K562 (cell line): ENCODE measurements around the gene YIF1A. TPM values are rescaled to one million over a fixed set of nuclear protein-coding genes. Genes with fewer than 3 reads are reported as not detected.

Experiments used
- ATAC-seq: fragments of 200-7000 bp; cut with Tn5 transposase; 3 replicates; pipeline ENCODE4 v1.9.1; 2020; ENCODE audit warnings: moderate library complexity
- BruUV-seq: library from RNA; stranded (reverse); fragments of 400-500 nt; replicated peaks from 2 replicates; lab custom pipeline; 2021; lab: Mats Ljungman, UMichigan
- CTCF ChIA-PET: fragments of 300-600 bp; formaldehyde crosslinking; extraction: SDS; loops from one replicate; lab custom pipeline; 2021; ENCODE audit warnings: low intra/inter-chr PET ratio; lab: Yijun Ruan, JAX
- POLR2A ChIA-PET: fragments of 300-600, 350-650 bp; sonication (Branson Sonifier 250); formaldehyde crosslinking; extraction: SDS; loops from one replicate; lab custom pipeline; 2021; ENCODE audit warnings: antibody characterized with exemption, inconsistent platforms; lab: Yijun Ruan, JAX
- DNase-seq, 4 experiments: peaks; one replicate each; pipeline versions ENCODE4 v3.0.0 to v3.0.0-alpha.2; 2011 to 2018; ENCODE audit warnings: low spot score in 3 of 4, mixed read lengths in 3 of 4; ENCODE audit errors: extremely low read depth in 1 of 4
- FAIRE-seq: peaks from 2 replicates; lab custom pipeline; 2011; peaks lifted over from hg19 to GRCh38; lab: Jason Lieb, UNC
- H2AFZ ChIP-seq: 2 replicates; pipeline ENCODE4 v1.6.0; 2011; ENCODE audit warnings: low read depth, low read length, control low read depth, inconsistent platforms
- H3K27ac ChIP-seq: fragments of 200-600 bp; 3 replicates; pipeline ENCODE4 v1.8.0; 2011; ENCODE audit warnings: low read depth, mild to moderate bottlenecking, control low read depth, inconsistent platforms, low read length, moderate library complexity, mixed read lengths; ENCODE audit errors: extremely low read depth
- H3K27me3 ChIP-seq, 2 experiments: fragments of 300-600 bp in 1 of 2; 2 replicates in 1 of 2; 3 replicates in 1 of 2; pipeline versions ENCODE4 v1.6.0 to v1.8.0; 2011; ENCODE audit warnings: inconsistent platforms in 2 of 2, low read length in 2 of 2, mild to moderate bottlenecking in 1 of 2, mixed read lengths in 1 of 2, moderate library complexity in 1 of 2; ENCODE audit not compliant: control insufficient read depth in 2 of 2, insufficient read depth in 2 of 2
- H3K36me3 ChIP-seq: fragments of 300-600 bp; 3 replicates; pipeline ENCODE4 v1.8.0; 2011; ENCODE audit warnings: mild to moderate bottlenecking, low read length, inconsistent platforms; ENCODE audit not compliant: control insufficient read depth, insufficient read depth
- H3K4me1 ChIP-seq, 2 experiments: fragments of 200-600 bp in 1 of 2; replicated peaks in 1 of 2; 2 replicates in 1 of 2; 3 replicates in 1 of 2; pipeline versions ENCODE4 v1.5.1 to v1.8.0; 2011; ENCODE audit warnings: inconsistent platforms in 2 of 2, low read length in 2 of 2, mild to moderate bottlenecking in 1 of 2, mixed read lengths in 1 of 2, moderate library complexity in 1 of 2; ENCODE audit not compliant: control insufficient read depth in 2 of 2, insufficient read depth in 2 of 2
- H3K4me2 ChIP-seq: 2 replicates; pipeline ENCODE4 v1.6.1; 2011; ENCODE audit warnings: low read length, control low read depth, inconsistent platforms, mixed read lengths; ENCODE audit not compliant: insufficient read depth
- H3K4me3 ChIP-seq: fragments of 200-600 bp; sonication (generic), shearing (Covaris generic); 2 replicates; pipeline ENCODE4 v1.5.1; 2016; ENCODE audit warnings: control low read depth, inconsistent platforms
- H3K79me2 ChIP-seq: fragments of 200-600 bp; 3 replicates; pipeline ENCODE4 v1.8.0; 2011; ENCODE audit warnings: low read length, inconsistent platforms; ENCODE audit not compliant: control insufficient read depth, insufficient read depth
- H3K9ac ChIP-seq, 2 experiments: 2 replicates each; pipeline versions ENCODE4 v1.6.0 to v1.6.1; 2011; ENCODE audit warnings: low read depth in 2 of 2, low read length in 2 of 2, control low read depth in 1 of 2, inconsistent platforms in 1 of 2, mild to moderate bottlenecking in 1 of 2, mixed read lengths in 1 of 2; ENCODE audit not compliant: insufficient read depth in 1 of 2
- H3K9me1 ChIP-seq: one replicate; pipeline ENCODE4 v1.6.0; 2011; ENCODE audit warnings: inconsistent platforms, mild to moderate bottlenecking, low read length, moderate library complexity; ENCODE audit not compliant: control insufficient read depth, insufficient read depth
- H3K9me3 ChIP-seq: replicated peaks from 2 replicates; pipeline ENCODE4 v1.5.1; 2011; ENCODE audit warnings: low read depth, low read length, inconsistent platforms; ENCODE audit not compliant: control insufficient read depth, insufficient read depth
- H4K20me1 ChIP-seq: replicated peaks from 2 replicates; pipeline ENCODE4 v1.6.1; 2011; ENCODE audit warnings: low read length, inconsistent platforms, mixed read lengths; ENCODE audit not compliant: control insufficient read depth, insufficient read depth
- ADNP ChIP-seq: fragments of 200-800 bp; sonication (Bioruptor generic); IDR thresholded peaks from 2 replicates; pipeline ENCODE4 v1.6.1; 2016; ENCODE audit warnings: missing genetic modification characterization, missing compliant biosample characterization
- CCNT2 ChIP-seq: IDR thresholded peaks from 2 replicates; pipeline ENCODE4 v1.6.1; 2011; ENCODE audit warnings: borderline replicate concordance, low read depth, mild to moderate bottlenecking, moderate library complexity, mixed read lengths, low read length; ENCODE audit not compliant: insufficient read length; ENCODE audit errors: extremely low read depth
- FOXA1 ChIP-seq: fragments of 450-650 bp; IDR thresholded peaks from 2 replicates; pipeline ENCODE4 v1.6.1; 2016; ENCODE audit warnings: mild to moderate bottlenecking, borderline replicate concordance
- KDM2B ChIP-seq: fragments of 250-450 bp; sonication (Bioruptor Pico); IDR thresholded peaks from 2 replicates; pipeline ENCODE4 v1.8.0; 2021; ENCODE audit warnings: mild to moderate bottlenecking, moderate library complexity
- MGA ChIP-seq: fragments of 450-650 bp; IDR thresholded peaks from 2 replicates; pipeline ENCODE4 v1.6.1; 2016; ENCODE audit warnings: mild to moderate bottlenecking, moderate library complexity
- ZFX ChIP-seq: sonication (generic); formaldehyde crosslinking; IDR thresholded peaks from 2 replicates; pipeline ENCODE4 v1.8.0; 2022; ENCODE audit warnings: mild to moderate bottlenecking, missing genetic modification reagents, moderate library complexity
- WGBS: fragments of 100-300 bp; shearing (Covaris generic); methylation state at CpG from one replicate; pipeline ENCODE4 v1.1.6; 2016; ENCODE audit warnings: low coverage, mixed read lengths; ENCODE audit not compliant: insufficient coverage; ENCODE audit errors: missing lambda C conversion rate; 5-methylcytosine and 5-hydroxymethylcytosine counted together
- in situ Hi-C: fragments of 300-500 bp; cut with MboI; formaldehyde crosslinking; loops from 4 replicates; pipeline ENCODE4 v1.15.0; 2018; ENCODE audit warnings: inconsistent platforms, mixed read lengths
- intact Hi-C: fragments of 100-400 bp; cut with micrococcal nuclease; formaldehyde crosslinking; loops from 2 replicates; pipeline ENCODE4 v1.14.2; 2022
- polyA plus RNA-seq, 8 experiments: library from polyadenylated mRNA; depleted of rRNA in 4 of 8; stranded (reverse) in 5 of 8; unstranded in 3 of 8; fragments of >200 nt; fragmentation: Nextera tagmentation in 2 of 8; fragmentation: Illumina TruSeq in 1 of 8; extraction: Ambion mirVana in 2 of 8; extraction: Trizol in 1 of 8; gene quantifications; 2 replicates each; pipeline versions ENCODE4 v1.2.1 to v1.2.3, GENCODE V29; 2011 to 2014; ENCODE audit warnings: inconsistent platforms in 1 of 8, missing spikeins in 1 of 8
- total RNA-seq, 7 experiments: library from RNA; depleted of rRNA in 6 of 7; stranded (reverse); fragments of >200 nt in 6 of 7; fragmentation: Illumina TruSeq in 2 of 7; extraction: Trizol in 2 of 7; gene quantifications; 2 replicates each; pipeline versions ENCODE4 v1.2.1 to v1.2.3, GENCODE V29; 2011 to 2021; ENCODE audit warnings: low replicate concordance in 1 of 7
- TF ChIP-seq, protein P1 (sequence below), 2 experiments: IDR thresholded peaks; 2 replicates each; pipeline ENCODE4 v1.6.1; 2011; ENCODE audit warnings: borderline replicate concordance in 1 of 2, control low read depth in 1 of 2, low read depth in 1 of 2, low read length in 1 of 2, mild to moderate bottlenecking in 1 of 2, mixed read lengths in 1 of 2, moderate library complexity in 1 of 2; ENCODE audit not compliant: insufficient read depth in 1 of 2, insufficient read length in 1 of 2, poor library complexity in 1 of 2, severe bottlenecking in 1 of 2; ENCODE audit errors: extremely low read depth in 1 of 2

Gene YIF1A
- total and polyA plus RNA-seq, 9 of the 15 experiments (the other 6 are each of a cell fraction or from before 2014, with no cell fraction given): 8.6 to 121 (median 77.2) TPM

DNA sequence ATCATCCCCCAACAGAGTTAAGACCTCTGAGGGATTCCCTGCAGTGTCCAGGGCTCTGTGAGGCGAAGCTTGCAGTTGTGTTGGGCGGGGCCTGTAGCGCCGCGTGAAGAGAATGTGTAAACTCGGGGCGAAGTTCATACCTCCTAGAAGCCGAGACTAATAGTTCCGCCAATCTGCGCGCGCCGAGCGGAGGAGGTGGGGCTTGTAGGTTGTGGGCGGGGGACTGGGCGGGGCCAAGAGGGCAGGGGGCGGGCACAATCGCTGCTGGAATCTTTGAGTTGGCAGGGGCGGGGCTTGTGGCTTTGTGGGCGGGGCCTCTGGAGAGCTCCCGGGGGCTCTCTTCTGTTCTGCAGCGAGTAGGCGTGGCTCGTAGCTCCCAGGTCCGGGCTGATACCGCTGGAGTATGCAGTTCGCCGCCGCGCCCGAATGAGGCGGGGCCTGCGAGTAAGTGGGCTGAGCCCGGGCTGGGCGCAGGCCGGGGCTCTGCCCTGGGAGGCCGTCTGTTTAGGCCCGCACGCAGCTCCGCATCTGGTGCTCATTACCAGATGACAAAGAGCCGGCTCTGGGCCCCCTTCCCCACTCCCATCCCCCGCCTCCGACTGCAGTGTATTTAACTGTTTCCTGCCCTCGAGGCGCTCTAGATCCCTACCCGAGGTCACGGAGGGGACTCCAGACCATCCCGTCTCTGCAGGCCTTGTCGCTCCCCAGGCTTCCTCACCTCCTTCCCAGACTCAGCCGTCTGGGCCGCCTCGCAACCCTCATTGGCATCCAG, 23.8 kb upstream of the YIF1A start:
- Histone ChIP-seq H4K20me1 (no peaks in the 10 kb centered on the region), H3K4me3 (peak overlapping the region; percentile 49), H3K4me2 (peak overlapping the region; percentile 85), H3K79me2 (no peaks in the 10 kb centered on the region), H3K36me3 (no peaks in the 10 kb centered on the region), H3K4me1 (peaks cover 23 to 66% of the 10 kb centered on the region in 2 experiments), H3K9ac (peak overlapping the region; percentile 38 to 89), H3K27ac (peak overlapping the region; percentile 60), H3K9me1 (no peaks in the 10 kb centered on the region), H2AFZ (peak overlapping the region; percentile 98), H3K9me3 (no peaks in the 10 kb centered on the region), H3K27me3 (no peaks in the 10 kb centered on the region)
- peak; percentile 98 for FAIRE-seq
- POLR2A ChIA-PET: interaction anchor here (0.5 to 2.6 kb wide), 18 partner anchors 9 to 543 kb away, joined by 3 to 16 read pairs (median 4); partner anchors contain the start of genes PELI3, RBM4B and YIF1A
- no TSS peak for BruUV-seq
- peak; percentile 94 for ATAC-seq
- peak; percentile 98 to 99 (median 98) for DNase-seq
- CTCF ChIA-PET: interaction anchor here (0.9 to 2.9 kb wide), 7 partner anchors 9 to 365 kb away, joined by 3 to 37 read pairs (median 4); partner anchors contain the start of genes MRPL11 and RBM4B
- in situ Hi-C loops (no loop called here), intact Hi-C loops (loop anchor here (1.0 to 2.0 kb wide), 3 partner anchors 16 to 76 kb away; partner anchors contain the start of gene RIN1)
- WGBS: 6% methylated on average over 31 of the region's 52 CpGs
- TF ChIP-seq KDM2B (CRISPR knock-in tag): no peak
- TF ChIP-seq CCNT2: peak; percentile 35
- TF ChIP-seq FOXA1: no peak
- TF ChIP-seq MGA: peak; percentile 75; the same call in 1 of the 2 replicates
- TF ChIP-seq, protein P1, sequence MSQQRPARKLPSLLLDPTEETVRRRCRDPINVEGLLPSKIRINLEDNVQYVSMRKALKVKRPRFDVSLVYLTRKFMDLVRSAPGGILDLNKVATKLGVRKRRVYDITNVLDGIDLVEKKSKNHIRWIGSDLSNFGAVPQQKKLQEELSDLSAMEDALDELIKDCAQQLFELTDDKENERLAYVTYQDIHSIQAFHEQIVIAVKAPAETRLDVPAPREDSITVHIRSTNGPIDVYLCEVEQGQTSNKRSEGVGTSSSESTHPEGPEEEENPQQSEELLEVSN (IDR thresholded peaks at IDR 0.05; ENCODE audit: borderline replicate concordance in 1 of 2, extremely low read depth in 1 of 2, insufficient read depth in 1 of 2, insufficient read length in 1 of 2, low read depth in 1 of 2, low read length in 1 of 2, poor library complexity in 1 of 2, severe bottlenecking in 1 of 2): peak in 1 of 2 experiments; percentile 74
- TF ChIP-seq ZFX (CRISPR knock-in tag): peak; percentile 65
- no peak for TF ChIP-seq ADNP (tag)
